Head of caudate nucleus (tissue), 42 donors: ENCODE measurements around the gene NPTXR.

Experiments
- DNase-seq, 42 donors: peaks; one replicate each; pipeline versions ENCODE4 v3.0.0 to v3.0.0-alpha.2; 2020 to 2021; ENCODE audit warnings: mixed read lengths in 7 of 42
- intact Hi-C: fragments of 100-400 bp; cut with DNase I; formaldehyde crosslinking; loops from one replicate; pipeline ENCODE4 v1.15.0; 2022

Gene NPTXR

DNA sequence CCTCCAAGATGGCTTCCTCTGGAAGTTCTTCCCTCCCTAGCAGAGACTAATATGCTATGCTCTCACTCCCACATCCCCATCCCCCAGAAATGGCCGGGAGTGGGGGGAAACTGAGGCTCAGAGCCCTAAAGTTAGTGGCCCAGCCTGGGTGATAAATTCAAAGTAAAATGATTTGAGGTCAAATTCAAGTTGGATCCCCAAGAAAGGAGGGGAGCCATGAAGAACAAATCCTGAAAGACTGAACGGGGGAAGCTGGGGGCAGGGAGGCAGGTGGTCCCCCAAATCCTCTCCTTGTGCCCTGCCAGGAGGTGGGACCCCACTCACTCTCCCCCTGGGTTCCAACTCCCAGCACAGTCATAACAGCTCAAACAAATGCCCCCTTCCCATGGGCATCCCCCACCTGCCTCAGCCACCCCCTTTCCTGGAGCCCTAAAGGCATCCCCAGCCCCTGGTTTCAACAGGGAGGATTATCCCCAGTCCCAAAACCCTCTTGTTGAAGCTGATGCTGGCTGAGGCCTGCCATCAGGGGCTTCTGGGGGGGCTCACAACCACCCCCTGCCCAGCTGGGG is 27.0 kb upstream of the NPTXR start:
- peak in 8 of 42 donors; percentile 4 to 45 (median 22) for DNase-seq
- intact Hi-C loops, result loop anchor here (10.0 kb wide), 2 partner anchors 54 to 134 kb away; no protein-coding TSS in a partner anchor

DNA sequence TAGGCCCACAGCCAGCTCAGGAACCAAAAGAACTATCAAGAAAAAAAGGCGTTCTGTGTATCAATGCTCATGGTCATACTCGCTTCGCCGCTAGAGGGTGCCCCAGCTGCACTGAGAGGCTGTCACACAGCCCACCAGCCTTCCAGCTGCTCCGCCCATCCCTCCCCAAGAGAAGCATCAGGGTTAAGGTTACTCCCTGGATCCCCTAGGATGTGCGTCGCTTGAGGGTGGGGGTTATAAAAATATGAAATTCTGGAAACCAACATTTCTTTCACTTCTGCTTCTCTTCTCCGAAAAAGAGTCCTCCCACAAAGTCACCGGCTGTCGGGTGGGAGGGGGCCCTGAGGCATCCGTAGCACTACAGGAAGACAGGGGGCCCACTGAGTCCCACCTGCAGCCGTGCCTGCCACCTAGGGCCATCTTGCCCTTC is 26.5 kb upstream of the NPTXR start:
- intact Hi-C loops, result loop anchor here (10.0 kb wide), 2 partner anchors 54 to 134 kb away; no protein-coding TSS in a partner anchor
- peak; percentile 75 to 96 (median 90) for DNase-seq

- intact Hi-C loops, result loop anchor here (5.0 to 10.0 kb wide), 5 partner anchors 55 to 443 kb away; partner anchors contain the start of gene DNAL4
- peak in 4 of 42 donors; percentile 3 to 20 (median 10) for DNase-seq
Observed at GRCh38 chr22:38869663-38870062, 25.8 kb upstream of the NPTXR start.

DNA sequence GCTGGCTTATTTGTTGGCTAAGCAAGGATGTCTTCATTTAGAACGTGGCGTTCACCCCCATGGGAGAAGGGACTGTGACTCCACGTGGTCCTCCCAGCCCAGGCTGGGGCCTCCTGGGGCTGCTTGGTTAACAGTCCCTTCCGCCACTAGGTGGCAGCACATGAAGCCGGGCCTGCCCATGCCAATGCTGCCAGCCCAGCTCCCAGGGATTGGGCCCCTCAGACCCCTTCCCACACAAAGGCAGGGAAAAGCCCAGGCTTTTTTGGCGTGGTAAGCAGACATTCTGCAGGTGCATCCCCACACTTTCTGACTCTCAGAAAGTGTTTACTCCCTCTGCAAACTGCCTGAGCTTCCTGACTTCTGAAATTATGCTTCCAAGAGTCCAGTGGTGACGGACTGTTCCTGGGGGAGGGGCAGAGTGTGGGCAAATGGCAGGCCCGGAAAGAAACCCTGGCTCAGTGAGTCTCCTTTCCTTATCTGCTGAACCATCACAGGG is 25.1 kb upstream of the NPTXR start:
- intact Hi-C loops, result loop anchor here (5.0 to 10.0 kb wide), 3 partner anchors 74 to 443 kb away; partner anchors contain the start of gene DNAL4

DNA sequence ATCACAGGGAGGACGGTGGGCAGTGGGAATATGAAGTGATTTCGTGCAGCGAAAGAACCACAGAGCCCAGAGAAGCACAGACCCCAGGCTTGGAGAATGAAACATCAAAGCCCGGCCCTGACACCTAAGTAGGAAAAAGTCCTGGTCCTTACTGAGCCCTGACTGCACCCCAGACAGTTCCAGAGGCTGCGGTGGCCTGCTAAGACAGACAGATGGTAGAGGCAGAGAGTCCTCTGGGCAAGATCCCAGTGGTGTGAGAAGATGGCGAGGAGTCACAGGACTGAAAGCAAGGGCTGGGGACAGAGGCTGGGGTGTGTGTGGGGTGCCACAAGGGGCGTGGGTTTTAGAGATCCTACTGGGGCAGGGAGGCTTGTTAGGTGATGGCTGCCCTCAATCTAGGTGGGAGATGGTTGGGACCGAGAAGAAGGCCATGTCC is 24.5 kb upstream of the NPTXR start:
- DNase-seq, result peak in 6 of 42 donors; percentile 8 to 42 (median 19)
- intact Hi-C loops, result loop anchor here (5.0 to 10.0 kb wide), 3 partner anchors 74 to 444 kb away; partner anchors contain the start of gene DNAL4

More for the DNA sequence above, 25.1 kb upstream of the NPTXR start:
- peak; percentile 72 to 94 (median 86) for DNase-seq

- peak in 7 of 42 donors; percentile 3 to 29 (median 23) for DNase-seq
- intact Hi-C loops, result loop anchor here (5.0 to 10.0 kb wide), 3 partner anchors 73 to 445 kb away; partner anchors contain the start of gene DNAL4
Observed at GRCh38 chr22:38867471-38868285, 23.9 kb upstream of the NPTXR start.

GRCh38 chr22:38867124-38867455 is 23.3 kb upstream of the NPTXR start:
- intact Hi-C loops, result loop anchor here (5.0 to 10.0 kb wide), 3 partner anchors 72 to 445 kb away; partner anchors contain the start of gene DNAL4
- DNase-seq, result no peak

- intact Hi-C loops, result loop anchor here (5.0 to 10.0 kb wide), 3 partner anchors 72 to 446 kb away; partner anchors contain the start of gene DNAL4
- DNase-seq, result peak in 3 of 42 donors; percentile 2 to 32 (median 23)
Observed at GRCh38 chr22:38866399-38867123, 22.7 kb upstream of the NPTXR start.

DNA sequence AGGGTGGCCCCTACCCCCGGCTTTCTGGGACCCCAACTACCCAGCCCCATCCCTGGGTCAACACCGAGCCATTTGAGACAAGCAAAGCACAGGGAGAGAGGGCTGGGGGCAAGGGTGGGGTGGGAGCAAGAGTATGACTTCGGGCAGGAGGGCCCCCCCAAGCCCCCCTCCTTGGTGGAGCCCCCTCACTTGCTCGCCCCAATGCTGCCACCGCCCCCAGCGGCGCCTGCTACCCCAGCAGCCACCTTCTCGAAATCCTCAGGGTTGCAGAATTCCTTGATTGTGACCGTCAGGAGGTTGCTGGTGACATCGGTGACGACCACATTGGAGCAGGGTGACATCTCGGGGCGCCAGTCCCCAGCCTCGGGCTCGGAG is 22.2 kb upstream of the NPTXR start:
- intact Hi-C loops, result loop anchor here (5.0 to 10.0 kb wide), 3 partner anchors 71 to 446 kb away; partner anchors contain the start of gene DNAL4
- peak in 5 of 42 donors; percentile 3 to 32 (median 29) for DNase-seq

DNA sequence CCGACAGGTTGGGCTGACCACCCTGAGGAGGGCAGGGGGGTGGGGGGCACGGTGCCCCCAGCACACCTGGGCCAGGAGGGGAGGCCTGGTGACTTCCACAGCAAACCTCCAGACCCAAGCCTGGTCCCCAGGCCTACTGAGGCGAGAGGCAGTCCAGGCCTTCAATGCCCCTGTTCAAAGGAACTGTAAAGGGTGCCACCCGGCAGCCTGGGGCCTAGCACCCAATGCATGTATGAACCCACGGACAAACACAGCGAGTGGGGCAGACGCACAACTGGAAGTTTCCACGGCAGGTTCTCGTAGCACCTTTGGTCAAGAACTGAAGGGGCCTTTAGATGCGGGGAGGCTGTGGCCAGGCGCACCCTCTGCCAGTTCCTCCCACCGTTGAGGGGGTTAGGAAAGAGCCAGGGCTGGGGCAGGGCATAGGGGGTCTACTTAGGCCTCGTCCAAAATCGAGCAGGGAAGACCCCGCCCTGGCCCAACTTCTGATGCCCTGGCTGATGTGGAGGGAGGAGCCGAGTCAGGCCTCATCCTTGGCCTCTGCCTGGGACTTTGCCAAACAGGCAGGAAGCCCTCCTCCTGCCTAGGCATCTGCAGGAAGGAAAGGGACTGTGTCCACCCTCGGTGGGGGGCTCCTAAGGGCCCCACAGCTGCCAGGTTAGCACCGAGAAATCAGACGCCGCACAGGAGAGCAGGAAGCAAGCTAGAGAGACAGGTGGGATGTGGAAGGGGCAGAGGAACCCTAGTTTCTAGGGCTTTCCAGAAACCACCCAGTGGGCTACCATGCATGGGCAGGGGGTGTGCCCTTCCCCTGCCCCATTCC is 21.6 kb upstream of the NPTXR start:
- intact Hi-C loops, result loop anchor here (5.0 to 10.0 kb wide), 3 partner anchors 71 to 447 kb away; partner anchors contain the start of gene DNAL4
- peak in 5 of 42 donors; percentile 3 to 28 (median 16) for DNase-seq

- DNase-seq, result peak in 5 of 42 donors; percentile 4 to 48 (median 30)
- intact Hi-C loops, result loop anchor here (5.0 to 10.0 kb wide), 3 partner anchors 70 to 448 kb away; partner anchors contain the start of gene DNAL4
Observed at GRCh38 chr22:38864361-38865191, 20.7 kb upstream of the NPTXR start.

GRCh38 chr22:38863531-38864131 is 19.8 kb upstream of the NPTXR start:
- intact Hi-C loops, result loop anchor here (10.0 kb wide), 1 partner anchor 69 kb away; the partner anchor contains the start of gene DNAL4
- DNase-seq, result peak in 6 of 42 donors; percentile 14 to 52 (median 34)

DNA sequence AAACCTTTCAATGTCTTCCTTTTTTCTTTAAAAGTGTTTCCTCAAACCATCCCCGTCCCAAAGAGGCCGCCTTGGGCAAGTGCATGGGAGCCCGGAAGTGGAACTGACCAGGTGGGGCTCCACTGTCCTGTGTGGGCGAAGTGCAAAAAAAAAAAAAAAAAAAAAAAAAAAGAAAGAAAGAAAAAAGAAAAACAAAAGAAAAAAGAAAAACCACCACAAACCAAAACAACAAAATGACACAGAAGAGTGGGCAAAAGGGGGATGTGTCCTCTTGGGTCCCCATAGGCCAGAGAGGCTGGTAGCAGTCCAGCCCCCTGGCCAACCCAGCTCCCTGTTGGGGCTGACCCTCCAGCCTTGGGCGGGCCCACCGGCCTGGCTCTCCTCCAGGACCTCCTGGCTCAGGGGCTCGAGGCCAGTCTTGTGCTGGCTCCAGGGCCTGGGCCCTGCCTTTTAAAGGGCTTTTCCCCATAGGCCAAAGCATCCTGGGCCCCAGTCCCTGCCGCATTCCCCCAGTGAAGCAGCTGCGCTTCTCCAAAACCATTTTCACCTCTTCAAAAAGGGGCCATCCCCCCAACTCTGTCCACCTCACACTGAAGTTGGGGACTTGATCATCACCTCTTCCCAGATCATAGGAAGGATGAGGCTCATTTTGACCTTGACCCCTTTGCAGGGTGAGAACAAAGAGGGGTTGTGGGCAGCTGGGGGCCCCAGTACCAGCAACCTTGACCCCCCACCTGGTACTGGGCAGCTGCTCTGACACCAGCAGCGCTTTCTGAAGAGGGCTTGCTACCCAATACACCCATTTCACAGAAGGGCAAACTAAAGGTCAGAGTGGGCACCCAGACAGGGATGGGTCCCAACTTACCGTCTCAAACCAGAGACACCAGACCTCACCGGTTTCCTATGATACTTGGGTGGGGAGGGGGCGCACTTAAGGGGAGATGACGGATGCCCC is 18.8 kb upstream of the NPTXR start:
- intact Hi-C loops, result loop anchor here (10.0 kb wide), 1 partner anchor 68 kb away; the partner anchor contains the start of gene DNAL4
- peak in 12 of 42 donors; percentile 1 to 76 (median 56) for DNase-seq

GRCh38 chr22:38861927-38862326 is 18.1 kb upstream of the NPTXR start:
- DNase-seq, result peak in 1 of 42 donors; percentile 45
- intact Hi-C loops, result loop anchor here (10.0 kb wide), 1 partner anchor 67 kb away; the partner anchor contains the start of gene DNAL4
